Measurements from ENCODE around the gene LST1. TPM values are rescaled to one million over a fixed set of nuclear protein-coding genes. Genes with fewer than 3 reads are reported as not detected.
"Not testable (repeated sequence)": the region's sequence is repeated elsewhere in the genome, so short reads cannot be mapped to it uniquely, and the experiment has no call there.

LST1 gene
- total RNA-seq, 1 experiment from 2014 or later = 1.6 TPM

DNA sequence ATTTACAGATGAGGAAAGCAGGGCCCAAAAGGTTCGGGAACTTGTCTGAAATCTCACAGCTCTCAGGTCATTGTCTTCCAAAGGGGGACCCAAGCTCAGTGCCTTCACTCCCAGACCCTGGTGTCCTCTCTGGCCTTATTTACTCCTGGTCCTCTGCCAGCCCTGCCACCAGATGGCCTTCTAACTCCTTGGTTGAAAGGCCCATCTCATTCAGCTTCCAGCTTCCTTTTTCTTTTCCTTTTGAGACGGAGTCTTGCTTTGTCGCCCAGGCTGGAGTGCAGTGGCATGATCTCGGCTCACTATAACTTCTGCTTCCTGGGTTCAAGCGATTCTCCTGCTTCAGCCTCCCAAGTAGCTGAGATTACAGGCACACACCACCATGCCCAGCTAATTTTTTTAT, 34.7 kb upstream of the LST1 start:
- peaks cover 18% of the 10 kb centered on the region; the same call in 1 of the 2 replicates for H3K36me3 ChIP-seq (ENCODE audit: low read depth)
- H3K79me2 ChIP-seq (ENCODE audit: low read depth) = peaks cover 20% of the 10 kb centered on the region
- ChIA-PET POLR2A (ENCODE audit: unreplicated experiment) (interaction anchor here (0.6 to 0.8 kb wide), 2 partner anchors 101 to 150 kb away, joined by 3 to 4 read pairs; no protein-coding TSS in a partner anchor), CTCF (interaction anchor here (1.1 to 2.2 kb wide), 2 partner anchors 43 to 46 kb away, joined by 11 to 30 read pairs; no protein-coding TSS in a partner anchor)
- peaks cover 18% of the 10 kb centered on the region; the same call in 1 of the 2 replicates for H3F3A ChIP-seq (ENCODE audit: insufficient read depth, low read depth)
- not testable (repeated sequence) for H3K9me3 ChIP-seq (ENCODE audit: insufficient read depth, low read depth); H4K20me1 ChIP-seq (ENCODE audit: insufficient read depth); H3K27ac ChIP-seq; H3K4me3 ChIP-seq; H2AFZ ChIP-seq; H3K4me2 ChIP-seq; H3K9me2 ChIP-seq (ENCODE audit: insufficient read depth); BruUV-seq (replicated peaks); H3K27me3 ChIP-seq (ENCODE audit: insufficient read depth, low read depth); H3K4me1 ChIP-seq (replicated peaks; ENCODE audit: insufficient read depth)
- TF ChIP-seq, protein P1, sequence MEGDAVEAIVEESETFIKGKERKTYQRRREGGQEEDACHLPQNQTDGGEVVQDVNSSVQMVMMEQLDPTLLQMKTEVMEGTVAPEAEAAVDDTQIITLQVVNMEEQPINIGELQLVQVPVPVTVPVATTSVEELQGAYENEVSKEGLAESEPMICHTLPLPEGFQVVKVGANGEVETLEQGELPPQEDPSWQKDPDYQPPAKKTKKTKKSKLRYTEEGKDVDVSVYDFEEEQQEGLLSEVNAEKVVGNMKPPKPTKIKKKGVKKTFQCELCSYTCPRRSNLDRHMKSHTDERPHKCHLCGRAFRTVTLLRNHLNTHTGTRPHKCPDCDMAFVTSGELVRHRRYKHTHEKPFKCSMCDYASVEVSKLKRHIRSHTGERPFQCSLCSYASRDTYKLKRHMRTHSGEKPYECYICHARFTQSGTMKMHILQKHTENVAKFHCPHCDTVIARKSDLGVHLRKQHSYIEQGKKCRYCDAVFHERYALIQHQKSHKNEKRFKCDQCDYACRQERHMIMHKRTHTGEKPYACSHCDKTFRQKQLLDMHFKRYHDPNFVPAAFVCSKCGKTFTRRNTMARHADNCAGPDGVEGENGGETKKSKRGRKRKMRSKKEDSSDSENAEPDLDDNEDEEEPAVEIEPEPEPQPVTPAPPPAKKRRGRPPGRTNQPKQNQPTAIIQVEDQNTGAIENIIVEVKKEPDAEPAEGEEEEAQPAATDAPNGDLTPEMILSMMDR (conservative IDR thresholded peaks at IDR 0.05) = peak; percentile 52
- intact Hi-C loops (cut with micrococcal nuclease; ENCODE audit: unreplicated experiment) = loop anchor here (1.0 kb wide), 1 partner anchor 47 kb away; no protein-coding TSS in a partner anchor
- peak in 1 of 2 experiments; percentile 46 for DNase-seq

GRCh38 chr6:31556307-31556706, 29.8 kb upstream of the LST1 start:
- H3K4me2 ChIP-seq = no peak overlapping the region
- peaks cover 15% of the 10 kb centered on the region for H3K4me1 ChIP-seq (replicated peaks; ENCODE audit: insufficient read depth)
- 0 out of 2 replicates have a peak, but pooled peaks cover 4% of the 10 kb centered on the region for H4K20me1 ChIP-seq (ENCODE audit: insufficient read depth)
- no TSS peak for BruUV-seq (replicated peaks)
- H3K9me3 ChIP-seq (ENCODE audit: insufficient read depth, low read depth) = no peaks in the 10 kb centered on the region
- DNase-seq = no peak
- H3K4me3 ChIP-seq = no peak overlapping the region
- 0 out of 2 replicates have a peak, but pooled peaks cover 3% of the 10 kb centered on the region for H3K79me2 ChIP-seq (ENCODE audit: low read depth)
- TF ChIP-seq EZH2 (IDR thresholded peaks at IDR 0.05; ENCODE audit: low read depth) = no peak
- TF ChIP-seq, protein P1 (conservative IDR thresholded peaks at IDR 0.05) = no peak
- peaks cover 22% of the 10 kb centered on the region; the same call in 1 of the 2 replicates for H3F3A ChIP-seq (ENCODE audit: insufficient read depth, low read depth)
- CTCF ChIA-PET = no interaction called here
- POLR2A ChIA-PET (ENCODE audit: unreplicated experiment) = no interaction called here
- H2AFZ ChIP-seq = no peak overlapping the region
- intact Hi-C loops (cut with micrococcal nuclease; ENCODE audit: unreplicated experiment) = no loop called here
- H3K27ac ChIP-seq = no peak overlapping the region
- 0 out of 2 replicates have a peak, but pooled peaks cover 6% of the 10 kb centered on the region for H3K36me3 ChIP-seq (ENCODE audit: low read depth)
- H3K27me3 ChIP-seq (ENCODE audit: insufficient read depth, low read depth) = no peaks in the 10 kb centered on the region
- no peaks in the 10 kb centered on the region for H3K9me2 ChIP-seq (ENCODE audit: insufficient read depth)

DNA sequence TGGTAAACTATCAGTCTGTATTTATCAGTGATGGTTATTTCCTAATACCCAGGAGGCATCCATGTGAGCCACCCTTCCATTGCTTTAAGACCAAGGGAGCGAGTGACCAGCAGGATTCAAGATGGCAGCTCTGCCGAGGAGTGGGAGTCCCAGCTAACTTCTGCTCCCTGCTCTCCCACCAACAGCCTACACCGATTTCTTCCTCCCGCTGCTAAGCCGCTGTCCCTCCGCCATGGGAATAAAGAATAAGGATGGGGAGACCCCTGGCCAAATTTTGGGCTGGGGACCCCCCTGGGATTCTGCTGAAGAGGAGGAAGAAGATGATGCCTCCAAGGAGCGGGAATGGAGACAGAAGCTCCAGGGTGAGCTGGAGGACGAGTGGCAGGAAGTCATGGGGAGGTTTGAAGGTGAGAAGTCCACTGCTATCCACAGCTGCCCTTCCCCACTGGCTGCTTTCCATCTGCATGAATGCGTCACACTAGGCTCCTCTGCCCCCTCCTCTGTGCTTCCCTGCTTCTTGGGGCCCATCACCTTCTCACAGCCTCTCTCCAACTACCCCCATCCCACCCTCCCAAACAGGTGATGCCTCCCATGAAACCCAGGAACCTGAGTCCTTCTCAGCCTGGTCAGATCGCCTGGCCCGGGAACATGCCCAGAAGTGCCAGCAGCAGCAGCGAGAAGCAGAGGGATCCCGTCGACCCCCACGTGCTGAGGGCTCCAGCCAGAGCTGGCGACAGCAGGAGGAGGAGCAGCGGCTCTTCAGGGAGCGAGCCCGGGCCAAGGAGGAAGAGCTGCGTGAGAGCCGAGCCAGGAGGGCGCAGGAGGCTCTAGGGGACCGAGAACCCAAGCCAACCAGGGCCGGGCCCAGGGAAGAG, 28.4 kb upstream of the LST1 start:
- no TSS peak for BruUV-seq (replicated peaks)

More for the DNA sequence above, 28.4 kb upstream of the LST1 start:
- CTCF ChIA-PET = no interaction called here
- no peak overlapping the region for H3K4me3 ChIP-seq
- H4K20me1 ChIP-seq (ENCODE audit: insufficient read depth) = 0 out of 2 replicates have a peak, but pooled peaks cover 4% of the 10 kb centered on the region
- H3F3A ChIP-seq (ENCODE audit: insufficient read depth, low read depth) = peaks cover 22% of the 10 kb centered on the region; the same call in 1 of the 2 replicates
- H3K27me3 ChIP-seq (ENCODE audit: insufficient read depth, low read depth) = no peaks in the 10 kb centered on the region
- no peaks in the 10 kb centered on the region for H3K9me2 ChIP-seq (ENCODE audit: insufficient read depth)
- 0 out of 2 replicates have a peak, but pooled peaks cover 6% of the 10 kb centered on the region for H3K36me3 ChIP-seq (ENCODE audit: low read depth)
- POLR2A ChIA-PET (ENCODE audit: unreplicated experiment) = no interaction called here
- H3K4me2 ChIP-seq = no peak overlapping the region
- H3K27ac ChIP-seq = no peak overlapping the region
- H3K4me1 ChIP-seq (replicated peaks; ENCODE audit: insufficient read depth) = peaks cover 15% of the 10 kb centered on the region
- no peak for DNase-seq
- intact Hi-C loops (cut with micrococcal nuclease; ENCODE audit: unreplicated experiment) = no loop called here
- 0 out of 2 replicates have a peak, but pooled peaks cover 3% of the 10 kb centered on the region for H3K79me2 ChIP-seq (ENCODE audit: low read depth)
- H3K9me3 ChIP-seq (ENCODE audit: insufficient read depth, low read depth) = no peaks in the 10 kb centered on the region
- TF ChIP-seq, protein P1 (conservative IDR thresholded peaks at IDR 0.05) = no peak
- TF ChIP-seq EZH2 (IDR thresholded peaks at IDR 0.05; ENCODE audit: low read depth) = no peak
- H2AFZ ChIP-seq = no peak overlapping the region

Measured in PC-9 (cell line).